Muscle layer of duodenum (tissue), 2 donors: ENCODE measurements around the gene TNFRSF1B.

Experiments
- H3K27ac ChIP-seq: one replicate; pipeline ENCODE4 v1.7.0; 2013; ENCODE audit warnings: mild to moderate bottlenecking, low read length
- H3K27me3 ChIP-seq: one replicate; pipeline ENCODE4 v1.7.0; 2013; ENCODE audit warnings: low read depth, mild to moderate bottlenecking, control low read depth, low read length
- H3K36me3 ChIP-seq, 2 donors: one replicate each; pipeline ENCODE4 v1.7.0; 2013; ENCODE audit warnings: low read length in 2 of 2, control low read depth in 1 of 2, mild to moderate bottlenecking in 1 of 2; ENCODE audit not compliant: insufficient read depth in 2 of 2, control insufficient read depth in 1 of 2
- H3K4me1 ChIP-seq, 2 donors: one replicate each; pipeline ENCODE4 v1.7.0; 2013; ENCODE audit warnings: low read length in 2 of 2, mild to moderate bottlenecking in 2 of 2, control low read depth in 1 of 2, moderate library complexity in 1 of 2; ENCODE audit not compliant: insufficient read depth in 2 of 2, control insufficient read depth in 1 of 2
- H3K4me3 ChIP-seq, 2 donors: one replicate each; pipeline ENCODE4 v1.7.0; 2013; ENCODE audit warnings: low read length in 2 of 2, low read depth in 1 of 2, mild to moderate bottlenecking in 1 of 2
- H3K9me3 ChIP-seq, 2 donors: one replicate each; pipeline ENCODE4 v1.7.0; 2013; ENCODE audit warnings: low read length in 2 of 2, control low read depth in 1 of 2, mild to moderate bottlenecking in 1 of 2; ENCODE audit not compliant: control insufficient read depth in 1 of 2
- donor health status: healthy.

Gene TNFRSF1B

DNA sequence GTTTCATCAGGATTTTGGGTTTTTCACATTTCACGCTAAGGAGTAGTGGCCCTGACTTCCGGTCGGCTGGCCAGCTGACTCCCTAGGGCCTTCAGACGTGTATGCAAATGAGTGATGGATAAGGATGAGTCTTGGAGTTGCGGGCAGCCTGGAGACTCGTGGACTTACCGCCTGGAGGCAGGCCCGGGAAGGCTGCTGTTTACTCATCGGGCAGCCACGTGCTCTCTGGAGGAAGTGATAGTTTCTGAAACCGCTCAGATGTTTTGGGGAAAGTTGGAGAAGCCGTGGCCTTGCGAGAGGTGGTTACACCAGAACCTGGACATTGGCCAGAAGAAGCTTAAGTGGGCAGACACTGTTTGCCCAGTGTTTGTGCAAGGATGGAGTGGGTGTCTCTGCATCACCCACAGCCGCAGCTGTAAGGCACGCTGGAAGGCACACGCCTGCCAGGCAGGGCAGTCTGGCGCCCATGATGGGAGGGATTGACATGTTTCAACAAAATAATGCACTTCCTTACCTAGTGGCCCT is 23.1 kb upstream of the TNFRSF1B start:
- Histone ChIP-seq H3K4me3 (no peak overlapping the region), H3K27ac (peak overlapping the region; percentile 75), H3K27me3 (no peaks in the 10 kb centered on the region), H3K9me3 (no peaks in the 10 kb centered on the region), H3K36me3 (no peaks in the 10 kb centered on the region), H3K4me1 (peaks cover 16 to 20% of the 10 kb centered on the region in 2 donors)

DNA sequence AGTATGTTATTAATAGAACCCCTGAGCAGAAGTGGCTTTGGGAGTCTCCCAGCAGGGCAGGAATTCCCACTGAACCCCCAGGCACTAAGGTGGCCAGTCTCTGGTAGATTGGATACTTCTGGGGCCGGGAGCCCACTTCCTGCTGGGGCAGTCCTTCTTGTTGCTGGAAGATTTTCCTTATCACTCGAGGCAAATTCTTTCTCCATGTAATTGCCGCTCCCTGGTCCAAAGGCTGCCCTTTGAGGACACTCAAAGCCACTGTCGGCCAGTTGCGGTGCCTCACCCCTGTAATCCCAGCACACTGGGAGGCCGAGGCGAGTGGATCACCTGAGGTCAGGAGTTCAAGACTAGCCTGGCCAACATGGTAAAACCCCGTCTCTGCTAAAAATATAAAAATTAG is 22.6 kb upstream of the TNFRSF1B start:
- Histone ChIP-seq H3K27ac (peak overlapping the region; percentile 75), H3K27me3 (no peaks in the 10 kb centered on the region), H3K9me3 (no peaks in the 10 kb centered on the region), H3K4me1 (peaks cover 16 to 20% of the 10 kb centered on the region in 2 donors), H3K36me3 (no peaks in the 10 kb centered on the region), H3K4me3 (no peak overlapping the region)

DNA sequence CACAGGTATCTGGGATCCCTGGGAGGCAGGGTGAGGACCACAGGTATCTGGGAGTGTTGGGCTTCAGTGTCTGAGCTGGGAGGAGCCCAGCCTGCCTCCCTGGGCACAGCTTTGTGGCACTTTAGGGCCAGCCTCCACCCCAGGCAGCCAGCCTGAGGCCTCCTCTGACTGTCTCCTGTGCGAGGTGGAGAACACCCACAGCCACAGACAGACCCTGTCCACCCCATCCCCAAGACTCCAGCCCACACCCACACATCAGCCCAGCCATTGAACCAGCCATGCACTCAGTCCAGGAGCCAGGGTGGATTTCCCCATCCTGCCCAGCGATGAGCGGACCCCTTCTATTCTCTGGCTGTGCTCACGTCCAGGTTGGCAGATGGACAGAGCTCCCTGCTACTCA is 21.8 kb upstream of the TNFRSF1B start:
- Histone ChIP-seq H3K4me3 (no peak overlapping the region), H3K36me3 (no peaks in the 10 kb centered on the region), H3K27ac (no peak overlapping the region), H3K4me1 (peaks cover 16 to 20% of the 10 kb centered on the region in 2 donors), H3K27me3 (no peaks in the 10 kb centered on the region), H3K9me3 (peaks cover 0 to 4% of the 10 kb centered on the region in 2 donors)

DNA sequence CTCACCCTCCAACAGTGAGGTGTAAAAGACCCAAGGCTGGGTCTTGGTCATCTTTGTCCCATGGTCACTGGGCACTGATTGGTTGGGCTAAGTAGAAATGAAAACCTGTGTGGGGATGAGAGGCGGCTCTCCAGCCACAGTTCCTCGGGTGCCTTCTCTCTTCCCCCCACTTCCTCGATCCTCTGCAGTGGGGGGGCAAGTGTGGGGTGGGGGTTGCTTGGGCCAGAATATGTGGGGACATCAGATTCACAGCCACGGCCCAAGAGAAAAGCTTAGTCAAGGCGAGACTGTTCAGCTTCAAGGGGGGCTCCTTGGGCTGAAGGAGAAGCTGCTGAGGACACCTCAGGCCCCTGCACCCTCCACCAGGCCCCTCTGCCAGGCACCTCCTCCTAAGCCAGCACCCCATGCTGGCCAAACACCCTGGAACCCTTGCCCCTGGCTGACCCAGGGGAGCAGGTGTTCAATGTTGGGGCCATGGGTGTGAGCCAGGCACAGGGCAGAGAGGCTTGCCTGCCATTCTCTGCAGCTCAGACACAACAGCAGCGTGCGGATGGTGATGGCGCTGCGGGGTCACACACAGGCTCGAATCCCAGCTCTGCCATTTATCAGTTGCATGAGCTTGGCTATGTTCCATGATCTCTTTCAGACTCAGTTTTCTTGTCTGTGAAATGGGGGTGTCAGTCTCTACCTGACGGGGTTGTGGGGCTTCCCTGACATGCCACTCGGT is 21.0 kb upstream of the TNFRSF1B start:
- no peaks in the 10 kb centered on the region for H3K36me3 ChIP-seq
- no peak overlapping the region for H3K4me3 ChIP-seq
- H3K27me3 ChIP-seq, result no peaks in the 10 kb centered on the region
- H3K9me3 ChIP-seq, result peaks cover 0 to 6% of the 10 kb centered on the region in 2 donors
- peaks cover 16 to 20% of the 10 kb centered on the region in 2 donors for H3K4me1 ChIP-seq
- no peak overlapping the region for H3K27ac ChIP-seq

DNA sequence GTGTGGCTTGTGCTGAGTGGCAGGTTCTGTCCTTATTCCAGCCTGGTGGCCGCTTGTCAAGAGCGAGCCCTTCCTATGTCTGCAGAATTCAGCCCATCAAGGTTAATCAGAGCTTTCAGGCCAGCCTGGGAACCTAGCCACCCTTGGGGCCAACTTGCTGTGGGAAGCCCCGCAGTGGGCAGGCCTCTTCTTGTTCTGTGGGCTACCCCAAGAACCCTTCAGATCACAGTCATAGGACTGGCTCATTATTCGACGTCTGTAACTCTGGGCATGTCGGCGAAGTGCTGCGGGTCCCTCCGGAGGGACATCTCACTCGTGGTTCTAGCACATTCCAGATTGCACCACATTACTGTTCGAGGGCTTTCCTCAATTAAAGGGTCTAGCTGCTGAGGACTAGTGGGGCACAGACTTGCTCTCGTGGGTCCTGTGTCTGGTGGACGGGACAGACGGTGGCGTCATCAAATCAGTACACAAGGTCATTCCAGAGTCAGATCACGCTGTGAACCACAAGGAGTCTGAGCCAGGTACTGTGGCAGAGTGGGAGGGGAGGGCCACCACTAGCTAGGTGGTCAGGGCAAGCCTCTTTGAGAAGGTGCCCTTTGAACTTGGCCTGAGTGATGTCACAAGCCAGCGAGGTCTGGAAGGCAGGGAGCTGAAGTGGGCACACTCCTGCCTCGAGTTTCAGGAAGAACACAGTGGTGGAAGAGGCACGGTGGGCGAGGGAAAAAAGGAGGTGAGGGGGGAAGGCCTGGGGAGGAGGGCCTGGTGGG is 20.3 kb upstream of the TNFRSF1B start:
- peak overlapping the region; percentile 31 for H3K27ac ChIP-seq
- H3K4me1 ChIP-seq, result peaks cover 16 to 20% of the 10 kb centered on the region in 2 donors
- no peaks in the 10 kb centered on the region for H3K27me3 ChIP-seq

DNA sequence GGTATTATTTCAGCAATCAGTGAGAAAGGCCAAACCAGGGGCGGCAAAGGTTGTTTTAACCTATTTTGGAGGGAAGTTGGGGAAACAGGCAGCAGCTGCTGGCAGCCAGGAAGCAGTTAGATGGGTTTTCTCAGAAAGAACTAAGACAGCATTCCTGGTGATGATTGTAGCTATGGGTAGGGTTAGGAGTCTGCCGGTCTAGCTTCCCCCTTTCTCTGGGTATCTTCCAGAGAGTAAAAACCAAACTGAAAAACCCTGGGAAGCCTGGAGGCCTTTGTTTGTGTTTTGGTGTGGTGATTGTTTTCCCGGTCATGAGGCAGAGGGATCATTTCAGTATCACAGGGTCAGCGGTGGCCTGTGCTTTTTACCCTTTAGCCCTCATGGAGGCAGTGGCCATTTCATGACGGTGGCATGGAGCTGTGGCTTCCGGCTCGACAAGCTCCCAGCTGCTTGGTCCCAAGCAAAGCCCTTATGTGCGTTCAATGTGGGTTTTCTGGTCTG is 19.5 kb upstream of the TNFRSF1B start:
- Histone ChIP-seq H3K27me3 (no peaks in the 10 kb centered on the region), H3K9me3 (peaks cover 0 to 6% of the 10 kb centered on the region in 2 donors), H3K27ac (peak overlapping the region; percentile 31), H3K4me1 (peaks cover 16 to 20% of the 10 kb centered on the region in 2 donors), H3K4me3 (no peak overlapping the region), H3K36me3 (no peaks in the 10 kb centered on the region)

More for the DNA sequence above, 20.3 kb upstream of the TNFRSF1B start:
- Histone ChIP-seq H3K9me3 (peaks cover 0 to 6% of the 10 kb centered on the region in 2 donors), H3K4me3 (no peak overlapping the region), H3K36me3 (no peaks in the 10 kb centered on the region)

DNA sequence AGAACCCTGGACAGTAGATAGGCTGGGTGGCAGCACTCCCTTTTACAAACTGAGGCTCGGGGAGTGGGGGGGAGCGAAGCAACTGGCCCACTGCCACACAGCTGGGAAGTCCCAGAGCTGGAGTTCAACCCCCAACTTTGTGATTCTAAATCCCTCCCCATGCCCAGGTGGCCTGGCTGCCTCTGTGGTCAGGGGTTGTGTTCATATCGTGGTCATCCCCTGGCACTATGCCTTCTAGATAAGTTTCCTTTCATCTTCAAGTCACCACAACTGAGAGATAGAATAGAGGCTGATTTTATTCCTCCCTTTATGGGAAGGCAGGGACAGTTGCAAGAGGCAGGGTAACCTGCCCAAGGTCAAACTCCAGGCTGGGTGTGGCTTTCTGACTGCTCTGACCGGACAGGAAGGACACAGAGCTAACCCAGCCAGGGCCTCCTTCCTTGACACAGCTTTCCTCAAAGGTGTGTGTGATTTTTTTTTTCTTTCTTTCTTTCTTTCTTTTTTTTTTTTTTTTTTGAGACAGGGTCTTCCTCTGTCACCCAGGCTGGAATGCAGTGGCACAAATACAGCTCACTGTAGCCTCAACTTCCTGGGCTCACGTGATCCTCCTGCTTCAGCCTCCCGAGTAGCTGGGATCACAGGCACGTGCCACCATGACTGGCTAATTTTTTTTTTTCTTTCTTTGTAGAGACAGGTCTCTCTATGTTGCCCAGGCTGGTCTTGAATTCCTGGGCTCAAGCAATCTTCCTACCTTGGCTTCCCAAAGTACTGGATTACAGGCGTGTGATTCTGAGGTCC is 18.4 kb upstream of the TNFRSF1B start:
- H3K27me3 ChIP-seq, result no peaks in the 10 kb centered on the region
- H3K4me1 ChIP-seq, result peaks cover 9 to 18% of the 10 kb centered on the region in 2 donors
- no peak overlapping the region for H3K4me3 ChIP-seq
- no peaks in the 10 kb centered on the region for H3K36me3 ChIP-seq
- H3K27ac ChIP-seq, result peak overlapping the region; percentile 41
- peaks cover 0 to 6% of the 10 kb centered on the region in 2 donors for H3K9me3 ChIP-seq

DNA sequence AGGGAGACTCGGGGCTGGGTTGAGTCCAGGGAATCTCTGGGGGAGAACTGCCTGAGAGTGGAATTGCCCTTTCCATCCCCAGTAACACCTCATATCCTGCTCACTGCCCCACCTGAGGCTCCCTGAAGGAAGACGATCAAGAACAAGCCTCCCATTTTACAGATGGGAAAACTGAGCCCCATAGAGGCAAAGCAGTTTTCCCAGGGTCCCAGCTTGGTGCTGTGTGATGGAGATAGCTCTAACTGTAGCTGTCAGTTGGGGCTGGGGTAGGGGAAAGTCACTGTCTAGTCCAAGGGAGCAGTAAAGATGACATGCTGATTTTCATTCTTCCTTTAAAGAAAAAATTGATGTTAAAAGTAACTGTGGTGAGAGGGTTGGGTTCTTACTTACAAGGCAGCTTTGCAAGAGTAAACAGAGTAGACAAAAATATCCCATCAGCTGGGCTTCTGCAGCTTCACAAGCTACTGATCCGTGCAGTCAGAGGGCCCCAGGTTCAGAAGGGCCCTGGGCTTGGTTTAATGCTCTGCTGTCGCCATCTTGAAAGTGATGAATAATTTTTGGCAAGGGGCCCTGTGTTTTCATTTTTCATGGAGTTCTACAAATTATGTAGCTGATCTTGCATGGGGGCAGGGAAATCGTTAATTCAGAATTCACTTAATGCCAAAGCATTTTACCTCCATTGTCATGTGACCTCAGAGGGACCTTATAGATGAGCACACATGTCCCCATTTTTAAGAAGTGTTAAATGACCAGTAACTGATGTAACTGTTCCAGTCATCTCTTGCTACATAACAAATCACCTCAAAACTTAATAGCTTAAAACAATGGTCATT is 17.6 kb upstream of the TNFRSF1B start:
- Histone ChIP-seq H3K27me3 (no peaks in the 10 kb centered on the region), H3K4me3 (no peak overlapping the region), H3K4me1 (peaks cover 2 to 11% of the 10 kb centered on the region in 2 donors), H3K27ac (peak overlapping the region; percentile 27), H3K9me3 (peaks cover 0 to 6% of the 10 kb centered on the region in 2 donors), H3K36me3 (no peaks in the 10 kb centered on the region)

DNA sequence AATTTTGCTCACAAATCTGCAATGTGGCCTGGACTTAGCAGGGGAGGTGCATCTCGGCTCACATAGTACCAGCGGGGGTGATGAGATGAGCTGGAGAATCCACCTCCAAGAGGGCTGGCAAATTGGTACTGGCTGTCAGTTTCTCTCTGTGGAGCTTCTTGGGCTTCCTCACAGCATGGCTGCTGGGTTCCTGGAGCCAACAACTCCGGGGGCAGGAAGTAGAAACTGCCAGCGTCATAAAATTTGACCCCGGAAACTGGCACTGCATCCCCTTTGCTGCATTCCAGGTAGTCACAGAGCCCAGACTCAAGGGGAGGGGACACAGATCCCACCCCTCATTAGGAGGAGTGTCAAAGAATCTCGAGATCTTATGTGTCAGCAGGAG is 17.0 kb upstream of the TNFRSF1B start:
- Histone ChIP-seq H3K27ac (peak overlapping the region; percentile 65), H3K4me3 (no peak overlapping the region), H3K36me3 (no peaks in the 10 kb centered on the region), H3K4me1 (peaks cover 0 to 11% of the 10 kb centered on the region in 2 donors), H3K9me3 (peaks cover 0 to 6% of the 10 kb centered on the region in 2 donors), H3K27me3 (no peaks in the 10 kb centered on the region)

DNA sequence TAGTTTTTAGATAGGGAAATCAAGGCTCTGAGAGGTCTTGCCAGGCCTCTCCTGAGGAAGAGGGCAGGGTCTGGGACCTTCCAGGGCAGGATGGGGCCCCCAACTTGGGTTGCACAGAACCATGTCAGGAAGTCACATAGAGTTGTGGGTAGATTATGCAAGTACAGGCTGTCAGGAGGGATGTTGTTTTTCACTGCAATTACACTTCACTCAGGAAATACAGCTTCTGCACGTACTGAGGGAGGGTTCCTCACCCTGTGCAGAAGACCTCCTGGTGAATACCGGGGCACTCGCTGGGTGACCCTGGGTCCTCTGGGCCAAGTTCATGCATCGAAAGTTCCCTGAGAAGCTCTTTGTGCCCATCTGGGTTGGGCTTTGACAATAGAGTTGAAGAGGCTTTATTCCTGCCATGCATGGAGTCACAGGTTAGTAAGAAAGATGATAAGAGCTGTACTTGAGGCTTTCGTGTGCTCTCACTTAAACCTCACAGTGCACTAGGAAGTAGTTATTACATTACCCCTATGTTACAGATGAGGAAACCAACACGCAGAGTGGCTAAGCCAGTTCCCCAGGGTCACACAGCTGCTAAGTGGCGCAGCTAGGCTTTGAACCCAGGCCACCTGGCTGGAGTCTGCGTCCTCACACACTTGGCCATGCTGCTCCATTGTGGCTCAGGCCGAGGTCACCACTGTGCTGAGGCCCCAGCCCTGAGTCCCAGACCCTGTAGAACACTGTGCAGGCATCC is 16.2 kb upstream of the TNFRSF1B start:
- Histone ChIP-seq H3K27ac (peak overlapping the region; percentile 65), H3K4me3 (no peak overlapping the region), H3K4me1 (peaks cover 0 to 11% of the 10 kb centered on the region in 2 donors), H3K36me3 (no peaks in the 10 kb centered on the region), H3K27me3 (no peaks in the 10 kb centered on the region), H3K9me3 (peaks cover 0 to 6% of the 10 kb centered on the region in 2 donors)
